Measurements from ENCODE around the gene RHOH.

RHOH gene

GRCh38 chr4:40200875-40201801, 4.3 kb downstream of the RHOH start:
- H3K27ac ChIP-seq (ENCODE audit: low read depth, low read length) = no peak overlapping the region
- no peak overlapping the region for H3K9ac ChIP-seq (ENCODE audit: low read length)
- peaks cover 2% of the 10 kb centered on the region for H3K36me3 ChIP-seq (ENCODE audit: control insufficient read depth, insufficient read depth, low read length)
- peak overlapping the region; percentile 29 for H3K4me3 ChIP-seq (ENCODE audit: low read length)
- no peaks in the 10 kb centered on the region for H3K27me3 ChIP-seq (ENCODE audit: control insufficient read depth, insufficient read depth, low read length)
- H3K4me1 ChIP-seq (ENCODE audit: control insufficient read depth, insufficient read depth, low read length) = no peaks in the 10 kb centered on the region

DNA sequence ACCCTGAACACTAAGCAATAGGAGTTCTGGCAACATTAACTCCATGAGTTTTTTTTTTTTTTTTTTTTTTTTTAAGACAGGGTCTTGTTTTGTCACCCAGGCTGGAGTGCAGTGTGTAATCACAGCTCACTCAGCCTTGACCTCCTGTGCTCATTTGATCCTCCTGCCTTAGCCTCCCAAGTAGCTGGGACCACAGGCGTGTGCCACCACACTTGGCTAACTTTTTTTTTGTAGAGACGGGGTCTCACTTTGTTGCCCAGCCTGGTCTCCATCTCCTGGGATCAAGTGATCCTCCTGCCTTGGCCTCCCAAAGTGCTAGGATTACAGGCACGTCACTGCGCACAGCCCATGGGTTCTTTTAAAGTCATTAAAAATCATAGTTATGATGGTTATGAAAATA, 5.1 kb downstream of the RHOH start:
- no peak overlapping the region for H3K4me3 ChIP-seq (ENCODE audit: low read length)
- no peaks in the 10 kb centered on the region for H3K27me3 ChIP-seq (ENCODE audit: control insufficient read depth, insufficient read depth, low read length)
- no peaks in the 10 kb centered on the region for H3K4me1 ChIP-seq (ENCODE audit: control insufficient read depth, insufficient read depth, low read length)
- no peak overlapping the region for H3K27ac ChIP-seq (ENCODE audit: low read depth, low read length)
- H3K9ac ChIP-seq (ENCODE audit: low read length) = no peak overlapping the region
- peaks cover 2% of the 10 kb centered on the region for H3K36me3 ChIP-seq (ENCODE audit: control insufficient read depth, insufficient read depth, low read length)

GRCh38 chr4:40202474-40202873, 5.6 kb downstream of the RHOH start:
- H3K9ac ChIP-seq (ENCODE audit: low read length) = no peak overlapping the region
- H3K27me3 ChIP-seq (ENCODE audit: control insufficient read depth, insufficient read depth, low read length) = no peaks in the 10 kb centered on the region
- H3K4me1 ChIP-seq (ENCODE audit: control insufficient read depth, insufficient read depth, low read length) = no peaks in the 10 kb centered on the region
- no peak overlapping the region for H3K27ac ChIP-seq (ENCODE audit: low read depth, low read length)
- H3K4me3 ChIP-seq (ENCODE audit: low read length) = no peak overlapping the region
- peaks cover 2% of the 10 kb centered on the region for H3K36me3 ChIP-seq (ENCODE audit: control insufficient read depth, insufficient read depth, low read length)

GRCh38 chr4:40204507-40205258, 7.9 kb downstream of the RHOH start:
- Histone ChIP-seq H3K4me3 (ENCODE audit: low read length) (no peak overlapping the region), H3K4me1 (ENCODE audit: control insufficient read depth, insufficient read depth, low read length) (no peaks in the 10 kb centered on the region), H3K36me3 (ENCODE audit: control insufficient read depth, insufficient read depth, low read length) (no peaks in the 10 kb centered on the region), H3K27ac (ENCODE audit: low read depth, low read length) (no peak overlapping the region), H3K9ac (ENCODE audit: low read length) (no peak overlapping the region), H3K27me3 (ENCODE audit: control insufficient read depth, insufficient read depth, low read length) (no peaks in the 10 kb centered on the region)

DNA sequence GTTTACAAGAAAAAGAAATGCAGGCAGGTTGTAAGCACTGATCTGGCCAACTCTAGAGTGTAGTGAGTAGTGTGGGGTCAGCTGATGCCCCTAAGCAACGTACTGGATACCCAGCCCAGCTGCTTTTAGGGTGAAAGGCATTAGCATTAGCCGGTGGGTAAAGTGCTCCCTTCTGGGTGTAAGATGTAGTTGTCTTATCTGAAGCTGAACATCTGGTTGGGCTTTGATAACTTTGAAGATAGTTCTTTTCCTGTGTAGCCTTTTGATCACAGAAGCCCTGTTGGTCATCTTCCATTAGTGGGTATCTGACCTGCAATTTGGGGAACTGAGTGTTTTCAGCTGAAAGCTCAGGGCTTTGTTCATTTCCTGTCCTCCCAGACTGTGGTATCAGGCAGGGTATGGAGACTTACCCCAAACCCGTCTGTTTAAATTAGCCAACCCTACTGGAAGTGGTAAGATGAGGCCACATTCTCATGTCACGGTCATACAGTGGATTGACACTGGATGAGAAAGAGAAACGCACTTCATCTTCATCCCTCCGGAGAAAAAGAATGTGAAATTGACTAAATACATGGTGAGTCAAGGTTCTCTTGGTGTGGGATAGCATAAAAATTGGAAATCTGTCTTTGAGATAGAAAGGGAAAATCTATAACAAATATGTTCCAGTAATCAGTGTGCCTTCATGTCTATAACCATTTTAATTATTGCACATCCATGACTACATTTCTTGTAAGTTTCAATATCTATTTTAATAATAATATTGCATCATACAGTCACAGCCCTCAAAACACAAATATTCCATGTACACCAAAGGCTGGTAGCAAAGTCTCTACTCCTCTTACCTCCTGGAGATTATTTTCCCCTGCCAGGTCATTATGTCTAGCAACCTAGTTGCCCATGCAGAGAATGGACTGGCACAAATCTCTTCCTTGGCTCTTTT, 8.7 kb downstream of the RHOH start:
- Histone ChIP-seq H3K36me3 (ENCODE audit: control insufficient read depth, insufficient read depth, low read length) (no peaks in the 10 kb centered on the region), H3K27ac (ENCODE audit: low read depth, low read length) (no peak overlapping the region), H3K4me3 (ENCODE audit: low read length) (no peak overlapping the region), H3K9ac (ENCODE audit: low read length) (no peak overlapping the region), H3K4me1 (ENCODE audit: control insufficient read depth, insufficient read depth, low read length) (no peaks in the 10 kb centered on the region), H3K27me3 (ENCODE audit: control insufficient read depth, insufficient read depth, low read length) (no peaks in the 10 kb centered on the region)

GRCh38 chr4:40206426-40206825, 9.6 kb downstream of the RHOH start:
- Histone ChIP-seq H3K27me3 (ENCODE audit: control insufficient read depth, insufficient read depth, low read length) (no peaks in the 10 kb centered on the region), H3K9ac (ENCODE audit: low read length) (no peak overlapping the region), H3K27ac (ENCODE audit: low read depth, low read length) (no peak overlapping the region), H3K36me3 (ENCODE audit: control insufficient read depth, insufficient read depth, low read length) (no peaks in the 10 kb centered on the region), H3K4me3 (ENCODE audit: low read length) (no peak overlapping the region), H3K4me1 (ENCODE audit: control insufficient read depth, insufficient read depth, low read length) (no peaks in the 10 kb centered on the region)

DNA sequence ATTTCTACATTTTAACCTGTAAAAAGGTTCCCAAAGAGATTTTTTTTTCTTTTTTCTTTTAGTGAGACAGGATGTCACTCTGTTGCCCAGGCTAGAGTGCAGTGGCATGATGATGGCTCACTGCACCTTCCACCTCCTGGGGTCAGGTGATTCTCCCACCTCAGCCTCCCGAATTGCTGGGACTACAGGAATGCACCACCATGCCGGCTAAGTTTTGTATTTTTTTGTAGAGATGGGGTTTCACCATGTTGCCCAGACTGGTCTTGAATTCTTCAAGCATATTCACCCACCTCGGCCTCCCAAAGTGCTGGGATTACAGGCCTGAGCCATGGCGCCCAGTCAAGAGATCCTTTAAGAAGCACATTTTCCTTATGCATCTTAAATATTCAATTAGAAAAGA, 12.6 kb downstream of the RHOH start:
- no peaks in the 10 kb centered on the region for H3K4me1 ChIP-seq (ENCODE audit: control insufficient read depth, insufficient read depth, low read length)
- no peak overlapping the region for H3K4me3 ChIP-seq (ENCODE audit: low read length)
- no peaks in the 10 kb centered on the region for H3K36me3 ChIP-seq (ENCODE audit: control insufficient read depth, insufficient read depth, low read length)
- H3K27me3 ChIP-seq (ENCODE audit: control insufficient read depth, insufficient read depth, low read length) = no peaks in the 10 kb centered on the region
- no peak overlapping the region for H3K9ac ChIP-seq (ENCODE audit: low read length)
- H3K27ac ChIP-seq (ENCODE audit: low read depth, low read length) = no peak overlapping the region

GRCh38 chr4:40210776-40211175, 13.9 kb downstream of the RHOH start:
- H3K4me1 ChIP-seq (ENCODE audit: control insufficient read depth, insufficient read depth, low read length) = no peaks in the 10 kb centered on the region
- H3K36me3 ChIP-seq (ENCODE audit: control insufficient read depth, insufficient read depth, low read length) = no peaks in the 10 kb centered on the region
- no peak overlapping the region for H3K27ac ChIP-seq (ENCODE audit: low read depth, low read length)
- no peak overlapping the region for H3K4me3 ChIP-seq (ENCODE audit: low read length)
- no peak overlapping the region for H3K9ac ChIP-seq (ENCODE audit: low read length)
- no peaks in the 10 kb centered on the region for H3K27me3 ChIP-seq (ENCODE audit: control insufficient read depth, insufficient read depth, low read length)

- no peak overlapping the region for H3K27ac ChIP-seq (ENCODE audit: low read depth, low read length)
- no peaks in the 10 kb centered on the region for H3K36me3 ChIP-seq (ENCODE audit: control insufficient read depth, insufficient read depth, low read length)
- H3K27me3 ChIP-seq (ENCODE audit: control insufficient read depth, insufficient read depth, low read length) = no peaks in the 10 kb centered on the region
- H3K4me3 ChIP-seq (ENCODE audit: low read length) = no peak overlapping the region
- H3K9ac ChIP-seq (ENCODE audit: low read length) = no peak overlapping the region
- H3K4me1 ChIP-seq (ENCODE audit: control insufficient read depth, insufficient read depth, low read length) = no peaks in the 10 kb centered on the region
Measured at GRCh38 chr4:40211224-40212185, 14.7 kb downstream of the RHOH start.

- Histone ChIP-seq H3K4me1 (ENCODE audit: control insufficient read depth, insufficient read depth, low read length) (no peaks in the 10 kb centered on the region), H3K4me3 (ENCODE audit: low read length) (no peak overlapping the region)
Measured at GRCh38 chr4:40212674-40213527, 16.1 kb downstream of the RHOH start.

DNA sequence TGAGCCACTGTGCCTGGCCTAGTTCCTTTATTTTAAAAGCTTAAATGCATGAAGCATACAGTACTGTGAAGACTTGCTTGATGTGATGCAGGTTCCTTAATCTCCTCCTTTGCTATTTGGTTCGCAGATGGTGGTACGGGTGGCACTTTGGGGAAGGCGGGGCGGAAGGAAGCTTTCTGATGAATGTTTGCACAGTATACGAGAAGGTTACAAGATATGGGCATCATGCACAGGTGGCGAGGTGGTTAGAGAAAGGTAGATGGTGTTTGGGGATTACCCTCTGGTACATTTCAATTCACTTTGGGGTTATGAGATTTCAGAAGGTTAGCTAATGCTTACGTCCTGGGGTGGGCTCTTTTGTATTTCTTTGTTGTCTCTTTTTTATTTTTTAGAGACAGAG, 17.2 kb downstream of the RHOH start:
- Histone ChIP-seq H3K9ac (ENCODE audit: low read length) (no peak overlapping the region), H3K4me3 (ENCODE audit: low read length) (no peak overlapping the region), H3K4me1 (ENCODE audit: control insufficient read depth, insufficient read depth, low read length) (no peaks in the 10 kb centered on the region), H3K27me3 (ENCODE audit: control insufficient read depth, insufficient read depth, low read length) (no peaks in the 10 kb centered on the region), H3K27ac (ENCODE audit: low read depth, low read length) (no peak overlapping the region), H3K36me3 (ENCODE audit: control insufficient read depth, insufficient read depth, low read length) (no peaks in the 10 kb centered on the region)

More at GRCh38 chr4:40212674-40213527, 16.1 kb downstream of the RHOH start:
- Histone ChIP-seq H3K36me3 (ENCODE audit: control insufficient read depth, insufficient read depth, low read length) (no peaks in the 10 kb centered on the region), H3K9ac (ENCODE audit: low read length) (no peak overlapping the region), H3K27me3 (ENCODE audit: control insufficient read depth, insufficient read depth, low read length) (no peaks in the 10 kb centered on the region), H3K27ac (ENCODE audit: low read depth, low read length) (no peak overlapping the region)

All from rectal smooth muscle tissue (tissue), 1 donor.